Neural crest cell (in vitro differentiated cells): ENCODE measurements around the gene NPAS1. TPM values are rescaled to one million over a fixed set of nuclear protein-coding genes. Genes with fewer than 3 reads are reported as not detected.

Source experiments
- DNase-seq: peaks from one replicate; pipeline ENCODE4 v3.0.0; 2021; ENCODE audit warnings: low read depth, mixed read lengths, low spot score
- H3K27ac Mint-ChIP-seq: one replicate; pipeline ENCODE4 v1.8.0; 2021; ENCODE audit warnings: mild to moderate bottlenecking, mixed read lengths; ENCODE audit not compliant: unreplicated experiment
- H3K27me3 Mint-ChIP-seq: 2 replicates; pipeline ENCODE4 v1.8.0; 2021; ENCODE audit warnings: low read depth, mild to moderate bottlenecking, mixed read lengths
- H3K36me3 Mint-ChIP-seq: 2 replicates; pipeline ENCODE4 v1.8.0; 2021; ENCODE audit warnings: low read depth, mild to moderate bottlenecking, mixed read lengths
- H3K4me1 Mint-ChIP-seq: 2 replicates; pipeline ENCODE4 v1.8.0; 2021; ENCODE audit warnings: mixed read lengths
- H3K4me3 Mint-ChIP-seq: one replicate; pipeline ENCODE4 v1.8.0; 2021; ENCODE audit warnings: mild to moderate bottlenecking, mixed read lengths
- H3K9me3 Mint-ChIP-seq: 2 replicates; pipeline ENCODE4 v1.8.0; 2021; ENCODE audit warnings: mixed read lengths
- CTCF ChIP-seq: fragments of 200-600 bp; sonication (generic); conservative IDR thresholded peaks from 2 replicates; pipeline ENCODE4 v1.5.0; 2021; ENCODE audit warnings: antibody characterized with exemption, mild to moderate bottlenecking
- total RNA-seq: library from RNA; stranded (reverse); gene quantifications from 2 replicates; pipeline ENCODE4 v1.2.1, GENCODE V29; 2021

NPAS1 gene
- total RNA-seq, 1 donor from 2014 or later, result 1.5 TPM

DNA sequence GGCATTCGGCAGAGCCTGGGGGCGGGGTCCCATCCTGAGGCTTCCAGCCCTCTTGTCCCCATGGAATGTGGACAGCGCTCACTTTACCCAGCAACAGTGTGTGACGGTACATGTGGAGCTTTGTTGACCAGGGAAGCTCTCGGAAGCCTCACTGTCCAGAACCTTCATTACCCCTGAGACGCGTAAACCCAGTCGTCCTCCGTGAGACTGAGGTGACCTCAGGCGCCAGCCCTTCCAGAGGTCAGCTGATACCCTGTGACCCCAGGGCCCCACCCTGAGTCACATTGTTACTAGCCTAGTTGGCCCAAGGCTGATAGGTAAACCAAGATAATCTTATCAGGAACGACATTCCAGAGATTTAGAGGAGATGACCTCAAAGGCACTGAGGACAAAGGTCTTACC is 39.0 kb downstream of the NPAS1 start:
- no peaks in the 10 kb centered on the region for H3K36me3 Mint-ChIP-seq
- no peaks in the 10 kb centered on the region for H3K9me3 Mint-ChIP-seq
- no peak for DNase-seq
- H3K4me3 Mint-ChIP-seq, result no peak overlapping the region
- H3K27ac Mint-ChIP-seq, result peak overlapping the region; percentile 19
- H3K27me3 Mint-ChIP-seq, result no peaks in the 10 kb centered on the region
- no peak for TF ChIP-seq CTCF
- peaks cover 11% of the 10 kb centered on the region for H3K4me1 Mint-ChIP-seq

DNA sequence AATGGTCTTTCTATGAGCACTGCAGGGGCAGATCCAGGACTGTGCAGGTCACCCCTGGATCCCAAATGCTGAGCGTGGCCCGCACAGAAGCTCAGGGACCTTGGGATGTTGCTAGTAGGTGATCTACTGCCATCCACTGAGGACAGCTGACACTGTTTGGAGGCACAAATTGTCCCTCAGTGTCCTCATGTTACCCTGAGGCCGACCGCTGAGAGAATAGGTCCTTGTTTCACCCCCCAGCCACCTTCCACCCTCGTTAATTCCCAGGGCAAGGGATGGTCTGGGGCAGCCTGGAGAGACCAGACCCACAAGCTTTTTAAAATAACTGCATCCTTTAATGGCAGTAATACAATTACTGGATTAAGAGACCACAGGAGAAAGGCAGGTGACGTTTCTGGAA is 44.2 kb downstream of the NPAS1 start:
- TF ChIP-seq CTCF, result no peak
- Mint-ChIP-seq H3K27ac (no peak overlapping the region), H3K4me3 (no peak overlapping the region), H3K27me3 (no peaks in the 10 kb centered on the region), H3K36me3 (no peaks in the 10 kb centered on the region), H3K4me1 (peaks cover 6% of the 10 kb centered on the region), H3K9me3 (no peaks in the 10 kb centered on the region)
- no peak for DNase-seq

GRCh38 chr19:47065242-47065641 is 45.6 kb downstream of the NPAS1 start:
- Mint-ChIP-seq H3K4me3 (no peak overlapping the region), H3K9me3 (no peaks in the 10 kb centered on the region), H3K27ac (no peak overlapping the region), H3K4me1 (peaks cover 6% of the 10 kb centered on the region), H3K36me3 (peaks cover 2% of the 10 kb centered on the region), H3K27me3 (no peaks in the 10 kb centered on the region)
- no peak for DNase-seq
- no peak for TF ChIP-seq CTCF

GRCh38 chr19:47066376-47067214 is 47.0 kb downstream of the NPAS1 start:
- Mint-ChIP-seq H3K27ac (no peak overlapping the region), H3K36me3 (peaks cover 5% of the 10 kb centered on the region), H3K27me3 (no peaks in the 10 kb centered on the region), H3K9me3 (no peaks in the 10 kb centered on the region), H3K4me3 (no peak overlapping the region), H3K4me1 (peaks cover 6% of the 10 kb centered on the region)
- DNase-seq, result no peak
- TF ChIP-seq CTCF, result no peak

- H3K4me3 Mint-ChIP-seq, result no peak overlapping the region
- peaks cover 5% of the 10 kb centered on the region for H3K36me3 Mint-ChIP-seq
- no peak for DNase-seq
- no peak for TF ChIP-seq CTCF
- H3K27me3 Mint-ChIP-seq, result no peaks in the 10 kb centered on the region
- H3K27ac Mint-ChIP-seq, result no peak overlapping the region
- H3K9me3 Mint-ChIP-seq, result no peaks in the 10 kb centered on the region
- peaks cover 6% of the 10 kb centered on the region for H3K4me1 Mint-ChIP-seq
These were observed 47.7 kb downstream of the NPAS1 start for GRCh38 chr19:47067215-47067847.
